NCI-H460 (cell line): ENCODE measurements around the gene CALCOCO1. TPM values are rescaled to one million over a fixed set of nuclear protein-coding genes. Genes with fewer than 3 reads are reported as not detected.

Experiments
- DNase-seq: peaks from one replicate; pipeline ENCODE4 v3.0.0-alpha.2; 2016; ENCODE audit warnings: low read depth; ENCODE audit errors: extremely low read depth
- total RNA-seq: library from RNA; depleted of rRNA; stranded (reverse); fragments of >200 nt; shearing (Covaris generic); gene quantifications from 2 replicates; pipeline ENCODE4 v1.2.3, GENCODE V29; 2014; rRNA removed

Gene CALCOCO1
- total RNA-seq, 1 experiment from 2014 or later = 34.1 TPM

- DNase-seq = no peak
These were observed 52.1 kb downstream of the CALCOCO1 start for GRCh38 chr12:53674977-53675700.

DNA sequence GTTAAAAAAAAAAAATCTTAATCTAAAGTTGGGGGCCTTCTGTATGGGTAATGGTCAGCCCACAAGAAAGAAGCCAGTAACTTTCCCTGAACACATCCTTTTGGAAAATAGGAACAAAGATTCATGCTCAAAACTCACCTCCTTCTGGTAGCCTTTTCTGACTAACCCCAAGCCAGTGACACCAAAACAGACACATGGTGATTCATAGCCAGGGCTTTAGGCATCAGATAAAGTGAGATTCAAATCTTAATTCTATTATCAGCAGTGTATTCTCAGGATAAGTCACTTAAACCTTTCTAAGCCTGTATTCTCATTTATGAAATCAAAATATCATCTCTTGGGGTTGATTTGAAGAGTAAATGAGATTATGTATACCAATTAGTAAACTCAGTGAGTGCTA lies 56.3 kb downstream of the CALCOCO1 start:
- DNase-seq = no peak

GRCh38 chr12:53670308-53670707 lies 56.9 kb downstream of the CALCOCO1 start:
- DNase-seq = no peak

GRCh38 chr12:53667080-53667479 lies 60.2 kb downstream of the CALCOCO1 start:
- no peak for DNase-seq

DNA sequence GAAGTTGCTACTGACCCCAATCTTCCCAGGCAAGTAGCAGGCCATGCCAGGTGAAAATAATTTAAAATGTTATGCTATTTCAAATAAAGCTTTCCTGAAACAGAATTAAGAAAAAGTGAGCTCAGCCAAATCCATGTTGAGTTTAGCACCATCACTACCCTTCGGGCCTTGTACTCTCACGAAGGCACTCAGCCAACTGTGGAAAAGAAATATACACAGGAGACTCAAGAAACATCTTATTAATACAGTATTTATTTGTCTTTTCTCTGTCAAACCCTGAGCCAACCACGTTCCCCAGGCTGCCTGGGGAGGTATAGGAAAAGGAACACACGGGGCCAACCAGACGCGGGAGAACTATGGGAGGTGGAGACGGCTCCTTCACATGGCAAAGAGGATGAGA lies 62.3 kb downstream of the CALCOCO1 start:
- no peak for DNase-seq

DNA sequence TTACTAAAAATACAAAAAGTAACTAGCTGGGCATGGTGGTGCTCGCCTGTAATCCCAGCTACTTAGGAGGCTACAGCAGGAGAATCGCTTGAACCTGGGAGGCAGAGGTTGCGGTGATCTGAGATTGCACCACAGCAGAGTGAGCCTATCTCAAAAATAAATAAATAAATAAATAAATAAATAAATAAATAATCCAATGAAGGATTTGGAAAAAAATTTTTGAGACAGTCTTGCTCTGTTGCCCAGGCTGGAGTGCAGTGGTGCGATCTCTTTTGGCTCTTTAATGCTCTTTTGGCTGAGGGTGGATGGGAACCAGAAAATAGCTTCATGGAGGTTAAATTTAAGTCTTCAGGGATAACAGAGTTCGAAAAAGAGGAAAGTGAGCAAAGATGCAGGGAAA lies 63.1 kb downstream of the CALCOCO1 start:
- no peak for DNase-seq

DNA sequence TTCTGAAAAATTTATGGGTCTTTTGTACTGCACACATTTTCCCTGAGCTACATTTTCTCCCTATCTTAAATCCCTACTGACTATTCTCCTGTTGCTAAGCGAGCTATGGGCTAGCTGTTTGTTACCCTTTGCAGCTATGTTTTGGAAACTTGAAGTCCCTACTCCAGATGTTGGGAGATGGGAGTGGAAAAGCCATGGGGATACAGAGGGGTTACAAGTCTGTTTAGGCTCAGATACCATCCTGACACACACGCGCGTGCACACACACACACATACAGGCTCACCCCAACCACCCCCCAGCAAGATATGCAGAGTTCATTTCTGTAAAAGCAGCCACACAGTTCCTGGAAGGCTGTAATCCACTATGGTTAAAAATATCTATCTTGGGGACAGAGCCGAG lies 67.2 kb downstream of the CALCOCO1 start:
- no peak for DNase-seq

GRCh38 chr12:53659571-53659981 lies 67.7 kb downstream of the CALCOCO1 start:
- no peak for DNase-seq

DNA sequence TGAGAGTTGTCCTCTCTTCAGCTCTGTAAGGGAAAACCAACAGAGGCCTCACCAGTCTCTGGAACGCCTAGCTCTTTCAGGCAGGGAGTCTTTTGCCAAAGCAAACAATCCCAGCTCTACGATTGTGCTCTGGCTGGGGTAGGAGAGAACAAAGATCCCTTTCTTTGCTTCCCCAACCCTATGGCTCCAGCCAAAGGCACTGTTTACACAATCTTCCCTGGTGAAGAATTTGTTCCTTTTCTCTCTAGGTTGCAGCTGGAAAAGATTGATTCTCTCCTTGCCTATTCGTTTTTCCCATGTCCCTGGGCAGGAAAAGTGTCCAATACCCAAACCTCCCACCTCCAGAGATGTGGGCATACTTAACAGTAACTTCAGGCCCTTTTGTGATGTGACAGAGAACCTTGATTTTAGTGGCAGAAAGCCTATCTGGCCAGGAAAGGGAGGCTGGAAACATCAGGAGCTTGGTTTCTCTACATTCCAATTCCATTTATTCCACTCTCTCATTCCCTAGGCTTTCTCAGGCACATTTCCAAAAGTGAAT lies 68.2 kb downstream of the CALCOCO1 start:
- DNase-seq = peak; percentile 81

Other genes with a start within 250 kb of the CALCOCO1 start
- 4.5 and 6.3 TPM in 2 replicates for gene MAP3K12, start 228.0 kb downstream of the CALCOCO1 start, total RNA-seq
- 33.9 and 34.6 TPM in 2 replicates for gene TARBP2, start 226.2 kb downstream of the CALCOCO1 start, total RNA-seq
- 1.0 TPM in 1 of 2 replicates, not detected in the other for gene NPFF, start 220.0 kb downstream of the CALCOCO1 start, total RNA-seq
- 24.9 and 31.6 TPM in 2 replicates for gene ATF7, start 101.1 kb downstream of the CALCOCO1 start, total RNA-seq
- gene ATP5MC2, start 51.4 kb downstream of the CALCOCO1 start, total RNA-seq = 642 and 707 TPM in 2 replicates
- gene CISTR, start 24.5 kb upstream of the CALCOCO1 start, total RNA-seq = not detected in 2 replicates
- 4.4 and 4.9 TPM in 2 replicates for gene HOXC13, start 211.4 kb upstream of the CALCOCO1 start, total RNA-seq
- not detected in 2 replicates for gene HOXC12, start 227.5 kb upstream of the CALCOCO1 start, total RNA-seq
- gene HOXC11, start 245.7 kb upstream of the CALCOCO1 start, total RNA-seq = 0.29 and 0.42 TPM in 2 replicates
- gene HOTAIR, start 247.5 kb upstream of the CALCOCO1 start, total RNA-seq = 0.17 TPM in 1 of 2 replicates, not detected in the other